HG03520 (cell line): ENCODE measurements around the gene DDX1.
"Not testable (repeated sequence)": the region's sequence is repeated elsewhere in the genome, so short reads cannot be mapped to it uniquely, and the experiment has no call there.

ENCODE experiments used
- ATAC-seq: cut with Tn5 transposase; IDR thresholded peaks from one replicate; pipeline ENCODE4 v1.9.1; 2021; ENCODE audit warnings: mild to moderate bottlenecking, moderate library complexity; ENCODE audit not compliant: unreplicated experiment

DDX1 gene

DNA sequence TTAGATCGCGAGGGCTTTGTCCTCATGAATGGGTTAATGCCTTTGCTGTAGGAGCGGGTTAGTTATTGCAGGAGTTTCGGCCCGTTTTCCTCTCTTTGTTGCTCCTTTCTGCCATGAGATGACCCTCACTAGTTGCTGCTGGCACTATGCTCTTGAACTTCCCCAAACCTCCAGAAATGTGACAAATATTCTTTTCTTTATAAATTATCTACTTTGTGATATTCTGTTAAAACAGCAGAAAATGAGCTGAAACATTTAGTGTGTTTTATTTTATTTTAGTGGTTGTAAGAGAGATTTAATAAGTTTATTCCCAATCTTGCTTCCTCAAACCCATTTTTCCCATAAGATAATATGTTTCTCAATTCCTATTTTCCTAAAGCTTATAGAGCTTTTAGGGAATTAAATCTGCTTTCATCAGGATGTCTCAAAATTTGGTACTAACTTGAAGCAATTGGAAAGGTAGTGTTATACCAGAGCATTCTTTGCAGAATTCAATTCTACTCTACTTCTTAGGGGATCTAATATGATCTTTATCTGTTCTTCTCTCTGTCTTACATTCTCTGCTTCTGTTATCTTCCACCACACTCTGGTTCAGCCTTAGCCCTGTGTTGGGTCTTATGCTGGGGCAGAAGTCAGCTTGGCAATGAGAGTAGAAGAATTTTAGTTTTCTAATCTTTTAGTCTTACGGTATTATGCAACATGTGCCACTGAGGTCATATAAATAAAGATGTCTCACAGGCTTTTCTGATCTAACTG lies 23.1 kb downstream of the DDX1 start:
- no peak for ATAC-seq

DNA sequence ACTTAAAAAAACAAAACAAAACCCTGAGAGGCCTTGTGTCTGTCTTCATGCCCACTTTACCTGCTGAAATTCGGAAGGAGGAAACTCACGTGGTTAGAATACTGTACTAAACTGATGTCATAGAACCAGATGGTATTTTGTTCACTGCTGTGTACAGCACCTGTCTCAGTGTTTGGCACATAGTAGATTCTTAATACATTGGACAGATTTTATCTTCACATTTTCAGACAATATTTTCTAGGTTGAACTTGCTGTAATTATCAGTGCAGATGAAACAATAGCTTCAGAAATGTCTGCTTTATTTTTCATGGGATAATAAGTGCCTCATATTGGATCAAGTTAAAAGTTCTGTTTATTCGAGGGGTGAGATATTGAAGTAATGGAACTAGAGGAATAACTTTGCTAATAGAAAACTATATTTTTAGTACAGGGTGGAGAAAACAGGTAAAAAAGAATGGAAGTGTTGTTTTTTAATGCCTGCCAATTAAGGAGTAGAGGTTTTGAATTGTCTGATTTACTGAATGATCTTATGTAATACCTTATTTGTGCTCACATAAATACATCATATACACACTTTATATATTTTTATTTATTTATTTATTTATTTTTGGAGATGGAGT lies 23.7 kb downstream of the DDX1 start:
- no peak for ATAC-seq

DNA sequence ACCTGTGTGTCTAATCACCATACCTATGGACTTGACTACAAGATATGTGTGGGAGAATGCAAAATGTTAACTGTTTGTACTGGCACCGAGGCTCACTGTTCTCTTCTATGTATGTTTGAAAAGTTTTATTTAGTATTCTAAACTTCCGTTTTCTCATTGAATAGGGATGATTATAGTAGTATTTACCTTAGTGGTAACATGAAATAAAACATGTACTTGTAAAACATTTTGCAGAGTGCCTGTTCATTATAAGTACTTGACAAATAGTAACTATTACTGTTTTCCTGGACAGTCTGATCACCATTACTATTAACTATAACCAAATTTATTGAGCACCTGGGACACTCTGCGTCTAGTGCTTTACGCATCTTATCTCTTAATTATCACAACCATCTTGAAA lies 24.8 kb downstream of the DDX1 start:
- no peak for ATAC-seq

DNA sequence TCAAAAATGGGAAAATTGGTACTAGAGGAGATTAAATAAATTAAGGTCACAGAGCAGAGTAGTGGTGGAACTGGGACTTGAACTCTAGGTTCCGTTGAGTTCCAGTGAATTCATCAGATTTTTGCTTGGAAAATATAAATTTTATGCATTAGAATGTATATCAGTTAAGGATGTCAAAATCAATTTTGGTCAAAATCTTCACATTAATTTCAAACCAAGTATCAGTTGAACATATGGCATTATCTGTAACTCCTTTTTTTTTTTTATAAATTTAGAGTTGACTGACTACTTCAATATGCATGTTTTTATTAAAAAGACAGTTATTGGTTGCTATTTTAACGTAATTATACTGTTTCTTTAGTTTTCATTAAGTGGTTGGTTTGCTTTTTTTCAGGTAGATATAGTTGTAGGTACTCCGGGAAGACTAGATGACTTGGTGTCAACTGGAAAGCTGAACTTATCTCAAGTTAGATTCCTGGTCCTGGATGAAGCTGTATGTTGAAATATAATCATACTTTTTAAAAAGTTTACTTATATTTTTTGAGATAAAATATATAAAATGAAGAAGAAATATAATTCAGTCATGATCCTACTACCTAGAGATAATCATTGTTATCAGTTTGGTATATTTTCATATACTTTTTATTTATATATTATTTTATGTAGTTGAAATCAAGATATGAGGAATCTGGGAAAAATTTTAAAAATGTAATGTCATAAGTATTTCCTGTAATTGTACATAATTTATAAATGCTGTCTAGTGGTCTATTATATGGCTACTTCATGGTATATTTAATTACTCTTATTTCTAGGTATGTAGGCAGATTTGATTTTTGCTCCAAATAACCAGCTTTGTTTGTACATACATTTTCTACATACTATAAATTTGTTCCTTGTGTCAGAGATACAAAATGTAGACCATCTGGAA lies 25.4 kb downstream of the DDX1 start:
- ATAC-seq: no peak

DNA sequence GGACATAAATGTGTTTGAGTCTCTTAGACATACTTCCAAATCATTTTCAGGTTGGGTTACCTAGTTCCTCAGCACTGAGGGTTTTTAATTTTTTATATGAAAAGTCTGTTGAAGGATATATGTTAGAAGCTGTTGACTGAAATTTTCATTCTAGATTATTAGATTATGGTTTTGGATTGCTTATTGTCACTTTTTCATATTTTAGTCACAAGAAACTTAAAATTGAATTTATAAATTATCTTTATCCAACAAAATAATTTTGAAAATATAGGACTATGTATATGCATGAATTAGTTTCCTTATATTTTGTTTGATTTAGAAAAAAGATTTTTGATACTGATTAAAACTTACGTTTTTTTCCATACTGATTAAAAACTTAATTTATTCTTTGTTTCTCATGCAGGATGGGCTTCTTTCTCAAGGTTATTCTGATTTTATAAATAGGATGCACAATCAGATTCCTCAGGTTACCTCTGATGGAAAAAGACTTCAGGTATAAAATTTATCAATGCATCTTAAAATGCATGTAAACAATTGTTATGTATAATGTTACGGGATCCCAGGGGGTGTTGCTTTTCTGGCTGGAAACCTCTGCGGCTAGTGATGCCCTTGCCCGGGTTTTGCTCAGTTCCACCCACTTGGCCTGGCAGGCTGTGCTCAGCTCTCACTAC lies 26.2 kb downstream of the DDX1 start:
- no peak for ATAC-seq

DNA sequence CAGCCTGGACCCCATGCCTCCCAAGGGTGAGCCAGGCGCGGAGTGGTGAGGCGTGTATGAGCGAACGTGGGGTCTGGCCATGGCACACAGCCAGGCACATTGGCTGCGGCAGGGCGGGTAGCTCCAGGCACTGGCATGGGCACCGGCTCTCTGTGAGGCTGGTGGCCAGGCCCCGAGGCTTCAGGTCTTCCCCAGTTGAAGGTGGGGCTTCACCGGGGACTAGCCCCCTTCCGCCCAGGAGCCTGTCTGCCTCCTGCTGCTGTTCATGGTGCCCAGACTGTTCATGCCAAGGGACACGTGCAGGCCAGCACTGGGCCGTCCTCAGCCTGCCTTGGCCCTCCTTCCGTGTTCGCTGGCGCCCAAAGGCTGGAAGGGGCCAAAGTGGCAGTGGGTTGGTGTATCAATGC lies 26.8 kb downstream of the DDX1 start:
- no peak for ATAC-seq

DNA sequence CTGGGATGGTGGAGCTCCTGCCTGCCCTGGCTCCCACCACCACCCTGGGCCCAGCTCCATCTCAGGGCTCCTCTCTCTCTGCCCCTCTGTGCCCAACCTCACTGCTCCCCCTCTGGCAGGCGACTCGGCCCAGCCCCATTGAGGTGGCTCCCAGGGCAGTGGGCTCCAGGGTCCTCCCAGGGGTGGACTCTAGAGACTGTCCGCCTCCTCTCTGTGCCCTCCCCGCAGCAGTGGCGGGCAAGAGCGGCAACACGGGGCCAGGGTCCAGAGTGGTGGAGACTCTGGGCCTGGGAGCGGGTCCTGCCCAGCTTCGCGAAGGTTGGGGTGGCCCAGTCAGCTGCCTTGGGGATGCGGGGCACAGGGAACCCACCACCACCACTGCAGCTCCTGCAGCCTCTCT lies 27.4 kb downstream of the DDX1 start:
- no peak for ATAC-seq

DNA sequence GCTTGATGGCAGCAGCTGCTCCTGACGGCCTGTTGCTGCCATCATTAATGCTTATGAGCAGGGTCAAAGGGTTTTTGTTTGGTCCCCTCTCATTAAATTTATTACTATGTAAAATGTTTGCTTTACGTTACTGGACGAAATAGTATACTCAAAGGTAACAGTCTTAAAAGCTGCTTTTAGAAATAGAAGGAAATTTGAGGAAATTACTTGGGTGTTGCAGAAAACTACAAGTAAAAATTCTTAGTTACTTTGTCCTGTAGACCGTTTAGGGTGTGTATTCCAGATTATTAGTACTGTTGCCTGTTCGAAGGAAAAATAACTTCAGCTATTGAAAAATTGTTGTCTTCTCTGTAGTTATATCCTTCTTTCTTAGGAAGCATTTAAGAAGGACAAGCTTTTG lies 27.8 kb downstream of the DDX1 start:
- no peak for ATAC-seq

DNA sequence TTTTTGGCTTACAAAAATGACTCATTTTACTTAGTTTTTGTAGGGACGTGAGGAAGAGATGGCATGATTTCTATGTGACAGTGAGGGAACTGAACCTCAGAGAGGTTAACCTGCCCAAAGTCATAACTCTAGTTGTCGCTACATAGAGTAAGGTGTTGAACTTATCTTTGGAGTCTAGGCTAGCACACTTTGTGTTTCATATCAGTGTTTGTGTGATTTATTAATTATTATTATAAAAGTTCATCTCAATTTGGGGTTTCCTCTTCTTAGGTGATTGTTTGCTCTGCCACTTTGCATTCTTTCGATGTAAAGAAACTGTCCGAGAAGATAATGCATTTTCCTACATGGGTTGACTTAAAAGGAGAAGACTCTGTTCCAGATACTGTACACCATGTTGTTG lies 28.3 kb downstream of the DDX1 start:
- ATAC-seq: no peak

DNA sequence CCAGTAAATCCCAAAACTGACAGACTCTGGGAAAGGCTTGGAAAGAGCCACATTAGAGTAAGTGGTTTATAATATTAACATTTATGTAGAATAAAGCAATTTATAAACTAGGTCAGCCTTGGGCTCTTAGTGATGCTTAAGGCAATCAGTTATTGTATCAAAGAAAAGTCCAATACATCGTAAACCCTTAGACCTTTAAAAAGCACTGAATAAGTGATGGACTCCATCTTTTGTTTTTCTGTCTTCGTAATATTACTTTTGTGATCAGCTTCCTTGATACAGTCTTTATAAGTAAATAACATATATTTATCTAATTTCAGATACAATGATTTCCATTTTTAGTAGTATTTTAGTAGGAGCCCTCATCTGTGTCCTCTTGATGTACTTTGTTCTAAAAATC lies 28.7 kb downstream of the DDX1 start:
- no peak for ATAC-seq

DNA sequence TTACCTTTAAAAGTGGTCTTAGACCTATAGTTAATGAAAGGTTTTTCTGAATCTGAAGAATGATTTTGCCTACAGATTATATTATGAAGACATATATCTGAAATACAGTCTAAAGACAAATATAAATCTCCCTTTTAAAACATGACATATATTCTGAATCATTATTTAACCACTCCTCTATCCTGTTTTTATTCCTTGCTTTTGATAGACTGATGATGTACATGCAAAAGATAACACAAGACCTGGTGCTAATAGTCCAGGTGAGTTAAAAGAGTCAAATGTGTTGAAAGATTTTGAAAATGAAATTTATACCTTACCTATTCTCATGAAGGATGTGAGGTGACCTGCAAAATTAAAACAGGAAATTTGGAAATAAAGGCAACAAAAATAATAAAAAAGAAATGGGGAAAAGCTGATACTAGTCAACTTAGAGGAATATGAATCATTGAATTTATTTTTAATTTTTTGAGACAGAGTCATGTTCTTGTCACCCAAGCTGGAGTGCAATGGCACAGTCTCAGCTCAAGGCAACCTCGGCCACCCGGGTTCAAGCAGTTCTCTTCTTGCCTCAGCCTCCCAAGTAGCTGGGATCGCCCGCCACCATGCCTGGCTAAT lies 29.3 kb downstream of the DDX1 start:
- ATAC-seq: no peak

DNA sequence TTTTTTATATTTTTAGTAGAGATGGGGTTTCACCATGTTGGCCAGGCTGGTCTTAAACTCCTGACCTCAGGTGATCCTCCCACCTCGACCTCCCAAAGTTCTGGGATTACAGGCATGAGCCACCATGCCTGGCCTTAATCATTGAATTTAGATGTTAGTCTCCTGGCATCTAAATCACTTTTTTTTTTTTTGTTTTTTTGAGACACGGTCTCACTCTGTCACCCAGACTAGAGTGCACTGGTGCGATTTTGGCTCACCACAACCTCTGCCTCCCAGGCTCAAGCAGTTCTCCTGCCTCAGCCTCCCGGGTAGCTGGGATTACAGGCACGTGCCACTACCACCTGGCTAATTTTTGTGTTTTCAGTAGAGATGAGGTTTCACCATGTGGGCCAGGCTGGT lies 29.8 kb downstream of the DDX1 start:
- ATAC-seq: not testable (repeated sequence)

DNA sequence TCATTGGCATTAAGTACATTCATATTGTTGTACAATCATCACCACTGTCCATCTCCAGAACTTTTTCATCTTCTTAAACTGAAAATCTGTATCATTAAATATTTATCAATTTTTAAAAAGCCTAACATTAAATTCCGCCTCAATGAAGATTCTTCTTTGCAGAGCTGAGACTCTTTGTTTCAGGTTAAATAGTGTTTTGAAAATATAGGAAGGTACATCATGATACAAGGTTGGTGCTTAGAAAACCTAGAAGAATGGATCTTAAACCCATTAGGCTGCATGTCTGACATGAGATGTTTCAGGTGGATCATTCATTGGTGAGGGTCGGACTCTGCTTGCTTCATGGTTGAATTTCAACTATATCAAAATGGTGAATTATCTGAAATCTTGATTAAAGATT lies 30.5 kb downstream of the DDX1 start:
- ATAC-seq: no peak

DNA sequence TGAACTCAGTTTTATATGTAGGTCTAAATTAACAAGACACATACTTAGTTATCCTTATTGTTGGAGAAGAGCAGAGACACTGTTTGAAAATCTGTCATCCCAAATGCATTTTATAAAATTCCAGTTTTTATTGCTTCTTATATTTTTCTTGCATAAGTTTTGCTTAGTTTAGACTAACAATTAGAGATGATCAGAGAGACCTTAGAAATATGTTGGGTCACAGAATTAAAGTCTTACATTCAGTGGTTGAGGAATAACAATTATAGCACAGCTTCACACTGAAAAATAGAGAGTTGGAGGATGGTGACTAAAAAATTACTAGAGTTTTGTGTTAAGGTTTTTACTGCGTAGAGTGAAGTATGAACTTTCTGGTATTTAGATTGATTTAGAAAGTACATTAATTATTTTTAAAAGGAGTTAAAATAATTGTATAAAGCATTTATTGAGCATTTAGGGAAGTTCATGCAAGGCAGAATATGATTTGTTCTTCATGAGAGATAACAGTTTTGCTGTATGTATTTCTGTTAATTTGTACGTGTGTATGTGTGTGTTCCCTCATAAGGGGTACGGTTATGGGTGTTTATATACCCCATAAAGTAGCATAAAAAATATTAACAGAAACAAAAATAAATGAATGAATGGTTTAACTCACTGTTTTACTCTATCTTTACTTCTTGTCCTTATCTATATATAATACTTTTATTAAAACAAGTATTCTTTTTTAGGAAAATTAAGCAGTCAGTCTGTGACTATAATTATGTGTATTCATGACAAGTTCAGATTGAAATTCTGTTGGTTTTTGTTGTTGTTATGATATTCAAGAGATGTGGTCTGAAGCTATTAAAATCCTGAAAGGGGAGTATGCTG lies 31.2 kb downstream of the DDX1 start:
- ATAC-seq: no peak

DNA sequence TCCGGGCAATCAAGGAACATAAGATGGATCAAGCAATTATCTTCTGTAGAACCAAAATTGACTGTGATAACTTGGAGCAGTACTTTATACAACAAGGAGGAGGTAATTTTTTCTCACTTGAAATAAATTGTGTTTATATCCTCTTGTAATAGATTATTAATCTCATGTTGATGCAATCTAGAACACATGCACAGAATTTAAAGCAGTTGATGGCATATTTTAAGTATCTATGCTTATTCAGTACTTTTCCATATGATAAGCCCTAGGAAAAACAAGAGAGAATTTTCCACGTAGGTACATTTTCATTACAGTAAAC lies 31.8 kb downstream of the DDX1 start:
- no peak for ATAC-seq

DNA sequence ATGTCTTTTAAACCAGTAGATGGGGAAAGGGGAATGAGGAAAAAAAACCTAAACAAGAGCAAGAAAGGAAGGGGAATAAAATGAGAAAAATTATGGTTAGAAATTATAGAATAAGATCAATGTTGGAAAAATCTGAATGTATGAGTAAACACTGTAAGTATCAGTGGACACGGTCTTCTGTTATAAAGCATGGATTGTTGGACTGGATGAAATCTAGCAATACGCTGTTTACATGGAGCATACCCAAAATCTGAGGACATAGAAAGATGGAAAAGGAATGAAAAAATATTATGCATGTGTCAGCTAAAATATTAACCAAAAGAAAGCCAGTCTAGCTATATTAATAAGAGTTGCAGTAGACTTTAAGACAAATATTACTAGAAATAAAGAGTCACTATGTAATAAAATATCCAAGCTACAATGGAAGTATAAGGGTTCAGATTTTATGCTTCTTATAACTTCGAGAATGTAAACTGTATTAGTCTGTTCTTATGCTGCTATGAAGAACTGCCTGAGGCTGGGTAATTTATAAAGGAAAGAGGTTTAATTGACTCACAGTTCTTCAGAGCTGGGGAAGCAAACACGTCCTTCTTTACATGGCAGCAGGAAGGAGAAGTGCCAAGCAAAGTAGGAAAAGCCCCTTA lies 32.4 kb downstream of the DDX1 start:
- ATAC-seq: no peak

DNA sequence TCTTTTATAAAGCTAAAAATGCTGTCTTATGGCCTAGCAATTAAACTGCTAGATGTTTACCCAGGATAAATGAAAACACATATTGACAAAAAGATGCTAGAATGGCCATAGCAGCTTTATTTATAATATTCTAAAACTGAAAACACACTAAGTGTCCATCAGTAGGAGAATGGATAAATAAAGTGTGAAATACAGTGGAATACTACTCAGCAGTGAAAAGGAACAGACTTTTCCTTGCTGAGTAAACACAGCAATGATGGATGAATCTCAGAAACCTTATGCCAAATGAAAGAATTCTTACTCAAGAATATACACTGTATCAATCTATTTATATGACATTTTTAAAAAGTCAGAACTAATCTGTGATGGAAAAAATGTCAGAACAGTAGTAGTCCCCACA lies 33.2 kb downstream of the DDX1 start:
- ATAC-seq: no peak

DNA sequence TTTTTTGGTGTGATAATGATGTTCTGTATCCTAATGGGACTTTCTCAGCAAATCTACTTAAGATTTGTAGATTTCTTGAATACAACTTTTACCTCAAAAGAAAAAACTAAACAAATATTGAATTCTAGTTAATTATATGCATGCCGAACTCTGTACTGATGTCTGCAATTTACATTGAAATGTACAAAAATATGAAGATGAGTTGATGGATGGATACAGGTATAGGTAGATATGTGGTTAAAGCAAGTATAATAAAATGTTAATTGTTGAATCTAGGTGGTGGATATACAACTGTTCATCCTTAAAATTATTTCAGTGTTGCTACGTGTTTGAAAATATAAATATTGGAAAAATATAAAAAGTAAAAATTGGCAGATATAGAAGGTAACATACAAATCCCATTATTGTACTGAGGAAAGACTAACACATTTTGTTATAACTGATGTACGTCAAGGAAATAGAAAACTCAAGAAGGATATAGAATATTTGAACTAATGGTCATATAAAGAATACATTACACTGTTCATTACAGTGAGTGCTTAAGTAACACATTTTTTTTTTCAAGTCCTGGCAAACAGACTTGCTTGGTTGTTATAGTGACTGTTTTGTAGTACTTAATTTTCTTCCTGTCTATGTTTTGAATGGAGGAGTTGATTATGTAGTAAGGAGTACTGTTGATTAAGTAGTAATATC lies 33.8 kb downstream of the DDX1 start:
- no peak for ATAC-seq

DNA sequence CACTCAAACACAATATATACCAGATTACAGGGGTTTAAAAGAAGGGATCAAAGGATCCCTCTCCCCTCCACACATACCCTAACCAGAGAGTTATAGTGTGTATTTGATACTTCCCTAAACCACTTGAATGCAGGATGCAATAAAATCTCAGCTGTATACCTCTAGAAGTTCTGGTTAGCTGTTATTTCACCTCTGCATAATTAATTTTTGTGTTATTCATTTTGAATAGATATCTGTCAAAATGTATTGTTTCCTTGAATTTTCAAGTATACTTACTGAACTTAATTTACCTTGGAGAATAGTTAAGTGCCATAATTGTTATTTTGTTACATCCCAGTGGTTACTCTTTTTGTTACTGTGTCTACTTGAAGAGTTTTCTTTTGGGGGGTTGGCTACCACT lies 34.5 kb downstream of the DDX1 start:
- ATAC-seq: no peak
